GM12892 (cell line): ENCODE measurements around the gene EHBP1.

Experiments used
- POLR2A ChIP-seq: IDR thresholded peaks from 2 replicates; pipeline ENCODE4 v1.6.1; 2011; ENCODE audit warnings: low read depth, low read length, control low read depth
- POLR2AphosphoS5 ChIP-seq: IDR thresholded peaks from 2 replicates; pipeline ENCODE4 v1.6.1; 2011; ENCODE audit warnings: low read depth, low read length, control low read depth
- TAF1 ChIP-seq: IDR thresholded peaks from 2 replicates; pipeline ENCODE4 v1.6.1; 2011; ENCODE audit warnings: low read depth, mild to moderate bottlenecking, control low read depth, low read length, borderline replicate concordance

GRCh38 chr2:62775367-62775668 lies 69.8 kb downstream of the EHBP1 start:
- TF ChIP-seq TAF1 (no peak), POLR2AphosphoS5 (no peak), POLR2A (no peak)
